GM12872 (cell line): Measurements from ENCODE around the gene ASPDH.

Source experiments
- CTCF ChIP-seq: IDR thresholded peaks from 3 replicates; pipeline ENCODE4 v1.5.1; 2011; ENCODE audit warnings: low read depth, mild to moderate bottlenecking, low read length, moderate library complexity; ENCODE audit not compliant: insufficient read depth

Gene ASPDH

GRCh38 chr19:50476907-50477238, 36.8 kb downstream of the ASPDH start:
- TF ChIP-seq CTCF, result no peak

GRCh38 chr19:50476224-50476906, 37.3 kb downstream of the ASPDH start, which contains the start of the genes EMC10 and GARIN5A:
Gene EMC10, plus strand, starts transcription at chr19:50476507. Its CDS starts 38 bp downstream, at chr19:50476545.
Gene GARIN5A, minus strand, starts transcription at chr19:50476848. Its CDS starts 460 bp downstream, at chr19:50476388.
- no peak for TF ChIP-seq CTCF

- TF ChIP-seq CTCF, result no peak
Measured at GRCh38 chr19:50475736-50476223, 37.9 kb downstream of the ASPDH start.

GRCh38 chr19:50475101-50475568, 38.6 kb downstream of the ASPDH start:
- TF ChIP-seq CTCF, result no peak

GRCh38 chr19:50468818-50469217, 44.9 kb downstream of the ASPDH start:
- TF ChIP-seq CTCF, result no peak

GRCh38 chr19:50467566-50467965, 46.1 kb downstream of the ASPDH start:
- no peak for TF ChIP-seq CTCF

- no peak for TF ChIP-seq CTCF
Measured at GRCh38 chr19:50466706-50467039, 47.0 kb downstream of the ASPDH start.
